IMR-90 (cell line): ENCODE data around the gene CENPP. TPM values are rescaled to one million over a fixed set of nuclear protein-coding genes. Genes with fewer than 3 reads are reported as not detected.

Source experiments
- ATAC-seq: fragments of 200-7000 bp; cut with Tn5 transposase; 2 replicates; pipeline ENCODE4 v1.9.1; 2020; ENCODE audit warnings: low read depth, mild to moderate bottlenecking, moderate library complexity
- BruUV-seq: library from RNA; stranded (reverse); fragments of 400-500 nt; replicated peaks from 2 replicates; lab custom pipeline; 2021; lab: Mats Ljungman, UMichigan
- CTCF ChIA-PET: fragments of 300-600 bp; formaldehyde crosslinking; extraction: SDS; loops from one replicate; lab custom pipeline; 2021; ENCODE audit warnings: antibody characterized with exemption; lab: Yijun Ruan, JAX
- POLR2A ChIA-PET: fragments of 300-600 bp; sonication (Branson Sonifier 250); formaldehyde crosslinking; loops from one replicate; lab custom pipeline; 2022; ENCODE audit warnings: antibody characterized with exemption; ENCODE audit not compliant: unreplicated experiment; lab: Charles Lee
- DNase-seq: peaks from one replicate; pipeline ENCODE4 v3.0.0; 2013
- H2AFZ ChIP-seq: replicated peaks from 2 replicates; pipeline ENCODE3; 2013; ENCODE audit warnings: low read length, mild to moderate bottlenecking; ENCODE audit not compliant: poor library complexity
- H2AK5ac ChIP-seq: 2 replicates; pipeline ENCODE4 v1.6.1; 2013; ENCODE audit warnings: low read depth, low read length, inconsistent platforms
- H2AK9ac ChIP-seq: replicated peaks from 2 replicates; pipeline ENCODE3; 2013; ENCODE audit warnings: mild to moderate bottlenecking, low read depth, low read length, moderate library complexity; ENCODE audit not compliant: poor library complexity
- H2BK120ac ChIP-seq: 2 replicates; pipeline ENCODE4 v1.6.1; 2013; ENCODE audit warnings: low read depth, low read length, inconsistent platforms
- H2BK15ac ChIP-seq: 3 replicates; pipeline ENCODE4 v1.6.1; 2013; ENCODE audit warnings: low read depth, low read length, inconsistent platforms
- H2BK20ac ChIP-seq: 2 replicates; pipeline ENCODE4 v1.6.1; 2013; ENCODE audit warnings: low read depth, mild to moderate bottlenecking, inconsistent platforms, low read length, moderate library complexity
- H2BK5ac ChIP-seq: 2 replicates; pipeline ENCODE4 v1.6.1; 2013; ENCODE audit warnings: mild to moderate bottlenecking, low read depth, low read length, inconsistent platforms; ENCODE audit not compliant: poor library complexity, severe bottlenecking
- H3K14ac ChIP-seq: replicated peaks from 2 replicates; pipeline ENCODE4 v1.6.1; 2013; ENCODE audit warnings: low read depth, low read length, inconsistent platforms
- H3K18ac ChIP-seq: 2 replicates; pipeline ENCODE4 v1.6.1; 2013; ENCODE audit warnings: low read depth, low read length, control low read depth
- H3K23ac ChIP-seq: 2 replicates; pipeline ENCODE4 v1.6.1; 2013; ENCODE audit warnings: low read depth, low read length, inconsistent platforms
- H3K27ac ChIP-seq: 2 replicates; pipeline ENCODE4 v1.5.1; 2013; ENCODE audit warnings: mild to moderate bottlenecking, control low read depth, low read length; ENCODE audit not compliant: insufficient read depth
- H3K27me3 ChIP-seq: 2 replicates; pipeline ENCODE4 v1.6.1; 2013; ENCODE audit warnings: low read length; ENCODE audit not compliant: control insufficient read depth, insufficient read depth
- H3K36me3 ChIP-seq: 2 replicates; pipeline ENCODE4 v1.6.1; 2013; ENCODE audit warnings: low read length, mixed read lengths; ENCODE audit not compliant: control insufficient read depth, insufficient read depth
- H3K4ac ChIP-seq: 2 replicates; pipeline ENCODE4 v1.6.1; 2013; ENCODE audit warnings: low read depth, low read length, inconsistent platforms
- H3K4me1 ChIP-seq: 2 replicates; pipeline ENCODE4 v1.6.1; 2013; ENCODE audit warnings: low read length, mixed read lengths; ENCODE audit not compliant: control insufficient read depth, insufficient read depth
- H3K4me2 ChIP-seq: 2 replicates; pipeline ENCODE4 v1.6.1; 2013; ENCODE audit warnings: low read depth, mild to moderate bottlenecking, control low read depth, low read length, moderate library complexity
- H3K4me3 ChIP-seq: 2 replicates; pipeline ENCODE4 v1.5.1; 2013; ENCODE audit warnings: low read depth, mild to moderate bottlenecking, control low read depth, low read length, moderate library complexity; ENCODE audit not compliant: insufficient read depth
- H3K56ac ChIP-seq: 2 replicates; pipeline ENCODE4 v1.6.1; 2013; ENCODE audit warnings: low read length, inconsistent platforms; ENCODE audit not compliant: insufficient read depth; ENCODE audit errors: extremely low read depth
- H3K79me1 ChIP-seq, 2 experiments: 2 replicates each; pipeline ENCODE4 v1.6.1; 2013; ENCODE audit warnings: low read length in 2 of 2, inconsistent platforms in 1 of 2, low read depth in 1 of 2
- H3K9ac ChIP-seq: 2 replicates; pipeline ENCODE4 v1.6.1; 2013; ENCODE audit warnings: low read depth, low read length, control low read depth
- H3K9me1 ChIP-seq: 2 replicates; pipeline ENCODE4 v1.6.1; 2013; ENCODE audit warnings: low read length, inconsistent platforms; ENCODE audit not compliant: insufficient read depth
- H3K9me3 ChIP-seq: 2 replicates; pipeline ENCODE4 v1.6.1; 2013; ENCODE audit warnings: low read length; ENCODE audit not compliant: control insufficient read depth, insufficient read depth
- H4K20me1 ChIP-seq: 2 replicates; pipeline ENCODE4 v1.6.1; 2013; ENCODE audit warnings: low read length, inconsistent platforms; ENCODE audit not compliant: insufficient read depth
- H4K5ac ChIP-seq: 2 replicates; pipeline ENCODE4 v1.6.1; 2013; ENCODE audit warnings: mild to moderate bottlenecking, low read depth, low read length, control low read depth
- H4K8ac ChIP-seq, 2 experiments: 2 replicates each; pipeline ENCODE4 v1.6.1; 2013; ENCODE audit warnings: low read depth in 2 of 2, low read length in 2 of 2, control low read depth in 1 of 2, inconsistent platforms in 1 of 2
- H4K91ac ChIP-seq: 2 replicates; pipeline ENCODE4 v1.6.1; 2013; ENCODE audit warnings: low read depth, low read length, inconsistent platforms; ENCODE audit not compliant: insufficient read depth
- BHLHE40 ChIP-seq: fragments of 150-350 bp; IDR thresholded peaks from 2 replicates; pipeline ENCODE4 v1.6.1; 2016; ENCODE audit warnings: mild to moderate bottlenecking, low read depth, low read length
- CHD1 ChIP-seq: IDR thresholded peaks from 2 replicates; pipeline ENCODE4 v1.6.1; 2012; ENCODE audit warnings: low read depth, low read length, improper control_type of control experiment
- FOS ChIP-seq: fragments of 150-350 bp; IDR thresholded peaks from 2 replicates; pipeline ENCODE4 v1.6.1; 2016; ENCODE audit warnings: low read depth, low read length
- MAFK ChIP-seq: IDR thresholded peaks from 2 replicates; pipeline ENCODE4 v1.6.1; 2012; ENCODE audit warnings: low read depth, low read length, improper control_type of control experiment
- MAZ ChIP-seq: IDR thresholded peaks from 2 replicates; pipeline ENCODE4 v1.6.1; 2012; ENCODE audit warnings: low read depth, mild to moderate bottlenecking, low read length, improper control_type of control experiment, moderate library complexity, borderline replicate concordance
- NFE2L2 ChIP-seq: fragments of 150-350 bp; IDR thresholded peaks from 2 replicates; pipeline ENCODE4 v1.6.1; 2016; ENCODE audit warnings: low read depth, mild to moderate bottlenecking, low read length
- RAD21 ChIP-seq: IDR thresholded peaks from 2 replicates; pipeline ENCODE4 v1.6.1; 2012; ENCODE audit warnings: low read length, improper control_type of control experiment
- RFX5 ChIP-seq: IDR thresholded peaks from 2 replicates; pipeline ENCODE4 v1.8.0; 2012; ENCODE audit warnings: low read depth, mild to moderate bottlenecking, low read length, moderate library complexity
- USF2 ChIP-seq: fragments of 150-350 bp; IDR thresholded peaks from 2 replicates; pipeline ENCODE4 v1.6.1; 2017; ENCODE audit warnings: mild to moderate bottlenecking, antibody characterized with exemption, low read length, low read depth
- WGBS, 2 experiments: methylation state at CpG; one replicate each; pipeline versions ENCODE4 v1.1.5 to v1.1.7; 2013; ENCODE audit warnings: missing lambda C conversion rate in 2 of 2; ENCODE audit not compliant: insufficient read length in 1 of 2; ENCODE audit errors: extremely low coverage in 2 of 2; 5-methylcytosine and 5-hydroxymethylcytosine counted together
- dilution Hi-C: fragments of 300-500 bp; cut with HindIII; formaldehyde crosslinking; loops from one replicate; pipeline ENCODE4 v1.14.3; 2018; ENCODE audit warnings: low sequenced_read_pairs; ENCODE audit not compliant: unreplicated experiment
- in situ Hi-C: fragments of 300-500 bp; cut with MboI; formaldehyde crosslinking; loops from 3 replicates; pipeline ENCODE4 v1.14.3; 2019; ENCODE audit warnings: low sequenced_read_pairs, inconsistent platforms, mixed read lengths
- intact Hi-C: fragments of 100-400 bp; cut with micrococcal nuclease; formaldehyde crosslinking; loops from 2 replicates; pipeline ENCODE4 v1.10.0; 2022
- polyA plus RNA-seq, 3 experiments: library from polyadenylated mRNA; depleted of rRNA; stranded (reverse); fragments of >200 nt; gene quantifications; 2 replicates each; pipeline ENCODE4 v1.2.3, GENCODE V29; 2012; ENCODE audit warnings: low replicate concordance in 1 of 3
- total RNA-seq: library from RNA; depleted of rRNA; stranded (reverse); fragments of >200 nt; gene quantifications from 2 replicates; pipeline ENCODE4 v1.2.3, GENCODE V29; 2012
- TF ChIP-seq, protein P1 (sequence below): conservative IDR thresholded peaks from 2 replicates; pipeline ENCODE4 v1.5.1; 2012; ENCODE audit warnings: mild to moderate bottlenecking, low read depth, low read length, improper control_type of control experiment
- TF ChIP-seq, protein P2 (sequence below): fragments of 150-350 bp; IDR thresholded peaks from 2 replicates; pipeline ENCODE4 v1.6.1; 2016; ENCODE audit warnings: low read depth, mild to moderate bottlenecking, low read length, moderate library complexity, borderline replicate concordance

CENPP gene
- total and polyA plus RNA-seq, 2 of the 4 experiments (the other 2 are of a cell fraction), result 1.4 to 2.0 TPM

DNA sequence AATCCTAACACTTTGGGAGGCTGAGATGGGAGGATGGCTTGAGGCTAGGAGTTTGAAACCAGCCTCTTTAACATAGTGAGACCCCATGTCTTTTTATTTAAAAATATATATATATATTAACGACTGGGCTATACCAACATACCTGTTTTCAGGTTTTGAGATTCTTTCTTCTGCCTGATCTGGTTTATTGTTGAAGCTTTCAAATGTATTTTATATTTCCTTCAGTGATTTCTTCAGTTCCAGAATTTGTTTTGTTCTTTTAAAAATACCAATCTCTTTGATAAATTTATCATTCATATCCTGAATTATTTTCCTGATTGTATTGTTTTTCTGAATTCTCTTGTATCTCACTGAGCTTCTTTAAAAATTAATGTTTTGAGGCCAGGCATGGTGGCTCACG is 47.4 kb downstream of the CENPP start:
- Histone ChIP-seq H3K9ac (no peak overlapping the region), H3K9me1 (no peaks in the 10 kb centered on the region), H3K4me3 (no peak overlapping the region), H4K20me1 (no peaks in the 10 kb centered on the region), H4K5ac (no peak overlapping the region), H3K14ac (no peak overlapping the region), H2BK15ac (no peak overlapping the region), H2AFZ (no peak overlapping the region), H2BK20ac (no peak overlapping the region), H4K8ac (no peak overlapping the region), H3K4me2 (no peak overlapping the region), H3K56ac (no peak overlapping the region), H3K27ac (no peak overlapping the region), H2AK5ac (no peak overlapping the region), H3K23ac (no peak overlapping the region), H2AK9ac (no peak overlapping the region), H3K36me3 (no peaks in the 10 kb centered on the region), H3K4ac (no peak overlapping the region), H3K27me3 (no peaks in the 10 kb centered on the region), H3K9me3 (peaks cover 3% of the 10 kb centered on the region; the same call in 1 of the 2 replicates), H3K18ac (no peak overlapping the region), H3K79me1 (no peaks in the 10 kb centered on the region), H3K4me1 (peaks cover 4% of the 10 kb centered on the region; the same call in 1 of the 2 replicates), H2BK5ac (no peak overlapping the region), H4K91ac (no peak overlapping the region), H2BK120ac (no peak overlapping the region)
- 86% methylated on average over 1 of the region's 2 CpGs; no CpG with 5 or more reads in 1 of the 2 experiments for WGBS, 2 experiments
- dilution Hi-C loops (no loop called here), in situ Hi-C loops (no loop called here), intact Hi-C loops (no loop called here)
- ChIA-PET POLR2A (no interaction called here), CTCF (no interaction called here)
- no peak for DNase-seq
- BruUV-seq, result no TSS peak
- ATAC-seq, result no peak
- TF ChIP-seq RFX5 (no peak), USF2 (no peak), NFE2L2 (no peak), FOS (no peak), BHLHE40 (no peak), MAFK (no peak), RAD21 (no peak), MAZ (no peak), CHD1 (no peak)
- TF ChIP-seq, protein P1, sequence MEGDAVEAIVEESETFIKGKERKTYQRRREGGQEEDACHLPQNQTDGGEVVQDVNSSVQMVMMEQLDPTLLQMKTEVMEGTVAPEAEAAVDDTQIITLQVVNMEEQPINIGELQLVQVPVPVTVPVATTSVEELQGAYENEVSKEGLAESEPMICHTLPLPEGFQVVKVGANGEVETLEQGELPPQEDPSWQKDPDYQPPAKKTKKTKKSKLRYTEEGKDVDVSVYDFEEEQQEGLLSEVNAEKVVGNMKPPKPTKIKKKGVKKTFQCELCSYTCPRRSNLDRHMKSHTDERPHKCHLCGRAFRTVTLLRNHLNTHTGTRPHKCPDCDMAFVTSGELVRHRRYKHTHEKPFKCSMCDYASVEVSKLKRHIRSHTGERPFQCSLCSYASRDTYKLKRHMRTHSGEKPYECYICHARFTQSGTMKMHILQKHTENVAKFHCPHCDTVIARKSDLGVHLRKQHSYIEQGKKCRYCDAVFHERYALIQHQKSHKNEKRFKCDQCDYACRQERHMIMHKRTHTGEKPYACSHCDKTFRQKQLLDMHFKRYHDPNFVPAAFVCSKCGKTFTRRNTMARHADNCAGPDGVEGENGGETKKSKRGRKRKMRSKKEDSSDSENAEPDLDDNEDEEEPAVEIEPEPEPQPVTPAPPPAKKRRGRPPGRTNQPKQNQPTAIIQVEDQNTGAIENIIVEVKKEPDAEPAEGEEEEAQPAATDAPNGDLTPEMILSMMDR, result no peak
- TF ChIP-seq, protein P2, sequence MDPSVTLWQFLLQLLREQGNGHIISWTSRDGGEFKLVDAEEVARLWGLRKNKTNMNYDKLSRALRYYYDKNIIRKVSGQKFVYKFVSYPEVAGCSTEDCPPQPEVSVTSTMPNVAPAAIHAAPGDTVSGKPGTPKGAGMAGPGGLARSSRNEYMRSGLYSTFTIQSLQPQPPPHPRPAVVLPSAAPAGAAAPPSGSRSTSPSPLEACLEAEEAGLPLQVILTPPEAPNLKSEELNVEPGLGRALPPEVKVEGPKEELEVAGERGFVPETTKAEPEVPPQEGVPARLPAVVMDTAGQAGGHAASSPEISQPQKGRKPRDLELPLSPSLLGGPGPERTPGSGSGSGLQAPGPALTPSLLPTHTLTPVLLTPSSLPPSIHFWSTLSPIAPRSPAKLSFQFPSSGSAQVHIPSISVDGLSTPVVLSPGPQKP, result no peak
